Neural crest cell (in vitro differentiated cells): ENCODE measurements around the gene PANX2. TPM values are rescaled to one million over a fixed set of nuclear protein-coding genes. Genes with fewer than 3 reads are reported as not detected.
"Not testable (repeated sequence)": the region's sequence is repeated elsewhere in the genome, so short reads cannot be mapped to it uniquely, and the experiment has no call there.

Experiments
- DNase-seq: peaks from one replicate; pipeline ENCODE4 v3.0.0; 2021; ENCODE audit warnings: low read depth, mixed read lengths, low spot score
- H3K27ac Mint-ChIP-seq: one replicate; pipeline ENCODE4 v1.8.0; 2021; ENCODE audit warnings: mild to moderate bottlenecking, mixed read lengths; ENCODE audit not compliant: unreplicated experiment
- H3K27me3 Mint-ChIP-seq: 2 replicates; pipeline ENCODE4 v1.8.0; 2021; ENCODE audit warnings: low read depth, mild to moderate bottlenecking, mixed read lengths
- H3K36me3 Mint-ChIP-seq: 2 replicates; pipeline ENCODE4 v1.8.0; 2021; ENCODE audit warnings: low read depth, mild to moderate bottlenecking, mixed read lengths
- H3K4me1 Mint-ChIP-seq: 2 replicates; pipeline ENCODE4 v1.8.0; 2021; ENCODE audit warnings: mixed read lengths
- H3K4me3 Mint-ChIP-seq: one replicate; pipeline ENCODE4 v1.8.0; 2021; ENCODE audit warnings: mild to moderate bottlenecking, mixed read lengths
- H3K9me3 Mint-ChIP-seq: 2 replicates; pipeline ENCODE4 v1.8.0; 2021; ENCODE audit warnings: mixed read lengths
- CTCF ChIP-seq: fragments of 200-600 bp; sonication (generic); conservative IDR thresholded peaks from 2 replicates; pipeline ENCODE4 v1.5.0; 2021; ENCODE audit warnings: antibody characterized with exemption, mild to moderate bottlenecking
- total RNA-seq: library from RNA; stranded (reverse); gene quantifications from 2 replicates; pipeline ENCODE4 v1.2.1, GENCODE V29; 2021

PANX2 gene
- total RNA-seq, 1 donor from 2014 or later, result 2.5 TPM

GRCh38 chr22:50129121-50129736, 41.3 kb upstream of the PANX2 start:
- no peak for DNase-seq
- TF ChIP-seq CTCF, result no peak
- Mint-ChIP-seq H3K27ac (peak overlapping the region; percentile 0), H3K36me3 (no peaks in the 10 kb centered on the region), H3K9me3 (peaks cover 6% of the 10 kb centered on the region), H3K4me3 (no peak overlapping the region), H3K4me1 (peaks cover 11% of the 10 kb centered on the region), H3K27me3 (peaks cover 12% of the 10 kb centered on the region)

GRCh38 chr22:50131894-50132293, 38.6 kb upstream of the PANX2 start:
- Mint-ChIP-seq H3K36me3 (no peaks in the 10 kb centered on the region), H3K27me3 (peaks cover 10% of the 10 kb centered on the region), H3K27ac (no peak overlapping the region), H3K9me3 (peaks cover 4% of the 10 kb centered on the region), H3K4me1 (peaks cover 11% of the 10 kb centered on the region), H3K4me3 (no peak overlapping the region)
- no peak for DNase-seq
- no peak for TF ChIP-seq CTCF

DNA sequence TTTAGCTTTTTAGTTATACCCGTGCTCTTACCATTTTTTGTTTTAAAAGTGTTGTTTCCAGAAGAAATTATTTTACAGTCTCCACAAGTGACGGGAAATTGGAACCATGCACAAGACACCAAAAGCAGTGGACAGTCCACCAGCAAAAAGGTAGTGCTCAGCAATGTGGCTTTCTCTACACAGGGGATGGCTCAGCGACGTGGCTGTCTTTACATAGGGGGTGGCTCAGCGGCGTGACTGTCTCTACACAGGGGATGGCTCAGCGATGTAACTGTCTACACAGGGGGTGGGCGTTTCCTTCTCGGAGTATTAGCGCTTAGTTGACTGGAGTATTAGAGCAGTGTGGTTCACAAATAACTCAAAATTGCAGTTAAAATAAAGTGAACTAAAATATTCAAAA, 36.0 kb upstream of the PANX2 start:
- Mint-ChIP-seq H3K27me3 (peaks cover 9% of the 10 kb centered on the region), H3K4me1 (peaks cover 4% of the 10 kb centered on the region), H3K9me3 (peaks cover 4% of the 10 kb centered on the region), H3K4me3 (no peak overlapping the region), H3K36me3 (no peaks in the 10 kb centered on the region), H3K27ac (no peak overlapping the region)
- no peak for DNase-seq
- TF ChIP-seq CTCF, result no peak

- no peak for TF ChIP-seq CTCF
- H3K27ac Mint-ChIP-seq, result no peak overlapping the region
- no peaks in the 10 kb centered on the region for H3K36me3 Mint-ChIP-seq
- H3K4me1 Mint-ChIP-seq, result no peaks in the 10 kb centered on the region
- peaks cover 2% of the 10 kb centered on the region for H3K9me3 Mint-ChIP-seq
- DNase-seq, result no peak
- H3K4me3 Mint-ChIP-seq, result no peak overlapping the region
- H3K27me3 Mint-ChIP-seq, result peaks cover 6% of the 10 kb centered on the region
Observed at GRCh38 chr22:50136581-50137015, 33.9 kb upstream of the PANX2 start.

DNA sequence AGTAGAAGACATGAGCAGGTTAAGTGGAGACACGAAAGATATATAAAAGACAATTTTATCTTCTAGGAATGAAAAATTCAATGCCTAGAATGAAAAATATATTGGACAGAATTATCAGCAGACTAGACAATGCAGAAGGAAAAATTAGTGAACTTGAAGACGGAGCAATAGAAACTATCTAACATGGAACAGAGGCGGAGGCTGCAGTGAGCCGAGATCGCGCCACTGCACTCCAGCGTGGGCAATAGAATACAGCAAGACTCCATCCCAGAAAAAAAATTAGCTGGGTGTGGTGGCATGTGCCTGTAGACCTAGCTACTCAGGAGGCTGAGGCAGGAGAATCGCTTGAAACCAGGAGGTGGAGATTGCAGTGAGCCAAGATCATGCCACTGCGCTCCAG, 33.3 kb upstream of the PANX2 start:
- H3K27ac Mint-ChIP-seq, H3K9me3 Mint-ChIP-seq, H3K36me3 Mint-ChIP-seq, DNase-seq, H3K4me3 Mint-ChIP-seq, H3K4me1 Mint-ChIP-seq, H3K27me3 Mint-ChIP-seq: not testable (repeated sequence)

GRCh38 chr22:50138041-50138440, 32.5 kb upstream of the PANX2 start:
- no peak for DNase-seq
- Mint-ChIP-seq H3K4me1 (peaks cover 6% of the 10 kb centered on the region), H3K4me3 (no peak overlapping the region), H3K27me3 (peaks cover 6% of the 10 kb centered on the region), H3K27ac (no peak overlapping the region), H3K36me3 (no peaks in the 10 kb centered on the region), H3K9me3 (no peaks in the 10 kb centered on the region)
- TF ChIP-seq CTCF, result no peak
